SK-N-SH (cell line): ENCODE data around the gene UBE4B.

Source experiments
- CHD2 ChIP-seq: fragments of 150-350 bp; IDR thresholded peaks from 2 replicates; pipeline ENCODE4 v1.6.1; 2018; ENCODE audit warnings: low read length; ENCODE audit not compliant: partially characterized antibody
- CTCF ChIP-seq: fragments of 200-600 bp; sonication (generic); IDR thresholded peaks from 2 replicates; pipeline ENCODE4 v1.6.1; 2017; ENCODE audit warnings: antibody characterized with exemption, mild to moderate bottlenecking, moderate library complexity
- EP300 ChIP-seq, 2 experiments: IDR thresholded peaks; 2 replicates each; pipeline versions ENCODE4 v1.4.0 to v1.6.1; 2012; ENCODE audit warnings: borderline replicate concordance in 1 of 2, low read depth in 1 of 2, low read length in 1 of 2
- MAX ChIP-seq: IDR thresholded peaks from 2 replicates; pipeline ENCODE4 v1.4.0; 2012; ENCODE audit warnings: low read depth
- PBX3 ChIP-seq: IDR thresholded peaks from 2 replicates; pipeline ENCODE4; 2012
- POLR2AphosphoS5 ChIP-seq: IDR thresholded peaks from 2 replicates; pipeline ENCODE4 v1.6.1; 2012; ENCODE audit warnings: low read depth, low read length
- RCOR1 ChIP-seq: fragments of 150-350 bp; IDR thresholded peaks from 2 replicates; pipeline ENCODE4 v1.6.1; 2017; ENCODE audit warnings: antibody characterized with exemption, low read length
- RXRA ChIP-seq: IDR thresholded peaks from 2 replicates; pipeline ENCODE4 v1.4.0; 2012; ENCODE audit warnings: low read depth, mild to moderate bottlenecking, borderline replicate concordance
- USF1 ChIP-seq: IDR thresholded peaks from 2 replicates; pipeline ENCODE4 v1.4.0; 2012; ENCODE audit warnings: low read depth, borderline replicate concordance
- USF2 ChIP-seq: fragments of 150-350 bp; IDR thresholded peaks from 2 replicates; pipeline ENCODE4 v1.6.1; 2017; ENCODE audit warnings: antibody characterized with exemption, low read length, low read depth, borderline replicate concordance
- YY1 ChIP-seq: IDR thresholded peaks from 2 replicates; pipeline ENCODE4 v1.4.0; 2012; ENCODE audit warnings: low read depth, mild to moderate bottlenecking

- TF ChIP-seq CTCF (no peak), POLR2AphosphoS5 (no peak), CHD2 (no peak), USF2 (no peak), EP300 (IDR thresholded peaks at IDR 0.05; ENCODE audit: borderline replicate concordance in 1 of 2, low read depth in 1 of 2, low read length in 1 of 2) (no peak), YY1 (no peak), RXRA (no peak), USF1 (no peak), RCOR1 (no peak), MAX (no peak), PBX3 (no peak)
Measured at GRCh38 chr1:10160907-10161490, 128.2 kb downstream of the UBE4B start.
